GM10248 (cell line): ENCODE data around the gene PRKAR2A.

Source experiments
- CTCF ChIA-PET: fragments of 300-600 bp; sonication (Branson Sonifier 250); formaldehyde crosslinking; extraction: SDS; loops from one replicate; lab custom pipeline; 2021; ENCODE audit warnings: antibody characterized with exemption; lab: Yijun Ruan, JAX
- POLR2A ChIA-PET: fragments of 350-650 bp; sonication (Branson Sonifier 250); formaldehyde crosslinking; extraction: SDS; loops from one replicate; lab custom pipeline; 2020; ENCODE audit warnings: antibody characterized with exemption; lab: Yijun Ruan, JAX
- DNase-seq: peaks from one replicate; pipeline ENCODE4 v3.0.0; 2012; ENCODE audit errors: extremely low spot score
- CTCF ChIP-seq: IDR thresholded peaks from 2 replicates; pipeline ENCODE4 v1.5.1; 2012; ENCODE audit warnings: mild to moderate bottlenecking, low read depth; ENCODE audit errors: extremely low read depth, missing control alignments, control extremely low read depth

PRKAR2A gene

GRCh38 chr3:48848816-48849515 is 1.3 kb upstream of the PRKAR2A start:
- CTCF ChIA-PET: no interaction called here
- POLR2A ChIA-PET: interaction anchor here (0.5 to 0.7 kb wide), 2 partner anchors 72 to 1378 kb away, joined by 3 read pairs; no protein-coding TSS in a partner anchor
- DNase-seq: no peak
- no peak for TF ChIP-seq CTCF

- no peak for TF ChIP-seq CTCF
- POLR2A ChIA-PET: interaction anchor here (1.2 kb wide), 1 partner anchor 247 kb away, joined by 3 read pairs; the partner anchor contains the start of gene QRICH1
- peak; percentile 45 for DNase-seq
- CTCF ChIA-PET: interaction anchor here (1.0 to 1.9 kb wide), 7 partner anchors 9 to 167 kb away, joined by 3 to 4 read pairs (median 3); partner anchors contain the start of gene NCKIPSD
Measured at GRCh38 chr3:48847053-48847503, 596 bp downstream of the PRKAR2A start.

- TF ChIP-seq CTCF: no peak
- POLR2A ChIA-PET: no interaction called here
- CTCF ChIA-PET: interaction anchor here (1.0 to 1.3 kb wide), 3 partner anchors 9 to 572 kb away, joined by 3 read pairs; no protein-coding TSS in a partner anchor
- no peak for DNase-seq
Measured at GRCh38 chr3:48845170-48845569, 2.5 kb downstream of the PRKAR2A start.

GRCh38 chr3:48837163-48837562 is 10.5 kb downstream of the PRKAR2A start:
- no peak for TF ChIP-seq CTCF
- ChIA-PET POLR2A (interaction anchor here (1.0 kb wide), 1 partner anchor 81 kb away, joined by 4 read pairs; the partner anchor contains the start of gene ARIH2), CTCF (interaction anchor here (0.9 to 1.9 kb wide), 3 partner anchors 8 to 98 kb away, joined by 3 to 4 read pairs (median 3); no protein-coding TSS in a partner anchor)
- no peak for DNase-seq

- no peak for TF ChIP-seq CTCF
- CTCF ChIA-PET: interaction anchor here (1.2 kb wide), 1 partner anchor 10 kb away, joined by 3 read pairs; no protein-coding TSS in a partner anchor
- no peak for DNase-seq
- POLR2A ChIA-PET: no interaction called here
Measured at GRCh38 chr3:48835650-48836366, 11.9 kb downstream of the PRKAR2A start.

- no peak for TF ChIP-seq CTCF
- CTCF ChIA-PET: interaction anchor here (1.4 to 1.6 kb wide), 2 partner anchors 11 to 93 kb away, joined by 3 read pairs; no protein-coding TSS in a partner anchor
- POLR2A ChIA-PET: interaction anchor here (0.6 kb wide), 1 partner anchor 638 kb away, joined by 5 read pairs; the partner anchor contains the start of gene DAG1
- no peak for DNase-seq
Measured at GRCh38 chr3:48832684-48833083, 15.0 kb downstream of the PRKAR2A start.
